ENCODE results near the gene RPRML. TPM values are rescaled to one million over a fixed set of nuclear protein-coding genes. Genes with fewer than 3 reads are reported as not detected.

Gene RPRML
- total RNA-seq, 2 experiments from 2014 or later, result not detected

DNA sequence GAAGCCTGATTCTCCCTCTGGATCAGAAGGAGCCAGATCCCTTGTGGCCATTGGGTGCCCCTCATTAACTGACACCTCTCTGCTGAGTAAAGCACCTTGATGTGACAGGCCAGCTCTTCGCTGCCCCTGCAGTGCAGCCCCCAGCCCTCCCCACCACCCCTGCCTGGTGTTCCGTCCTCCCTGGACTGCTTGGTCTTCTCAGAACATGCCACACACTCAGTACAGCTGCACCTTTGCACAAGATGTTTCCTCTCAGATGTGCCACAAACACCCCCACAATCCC lies 35.9 kb downstream of the RPRML start:
- H3K4me3 ChIP-seq (ENCODE audit: low read length), result no peak overlapping the region
- H3K27me3 Mint-ChIP-seq, result no peaks in the 10 kb centered on the region
- TF ChIP-seq, protein P1, sequence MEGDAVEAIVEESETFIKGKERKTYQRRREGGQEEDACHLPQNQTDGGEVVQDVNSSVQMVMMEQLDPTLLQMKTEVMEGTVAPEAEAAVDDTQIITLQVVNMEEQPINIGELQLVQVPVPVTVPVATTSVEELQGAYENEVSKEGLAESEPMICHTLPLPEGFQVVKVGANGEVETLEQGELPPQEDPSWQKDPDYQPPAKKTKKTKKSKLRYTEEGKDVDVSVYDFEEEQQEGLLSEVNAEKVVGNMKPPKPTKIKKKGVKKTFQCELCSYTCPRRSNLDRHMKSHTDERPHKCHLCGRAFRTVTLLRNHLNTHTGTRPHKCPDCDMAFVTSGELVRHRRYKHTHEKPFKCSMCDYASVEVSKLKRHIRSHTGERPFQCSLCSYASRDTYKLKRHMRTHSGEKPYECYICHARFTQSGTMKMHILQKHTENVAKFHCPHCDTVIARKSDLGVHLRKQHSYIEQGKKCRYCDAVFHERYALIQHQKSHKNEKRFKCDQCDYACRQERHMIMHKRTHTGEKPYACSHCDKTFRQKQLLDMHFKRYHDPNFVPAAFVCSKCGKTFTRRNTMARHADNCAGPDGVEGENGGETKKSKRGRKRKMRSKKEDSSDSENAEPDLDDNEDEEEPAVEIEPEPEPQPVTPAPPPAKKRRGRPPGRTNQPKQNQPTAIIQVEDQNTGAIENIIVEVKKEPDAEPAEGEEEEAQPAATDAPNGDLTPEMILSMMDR (IDR thresholded peaks at IDR 0.05), result no peak

GRCh38 chr17:46942441-46943217 lies 36.4 kb downstream of the RPRML start:
- no peak overlapping the region for H3K4me3 Mint-ChIP-seq

More for the DNA sequence above, 35.9 kb downstream of the RPRML start:
- Mint-ChIP-seq H3K4me3 (no peak overlapping the region), H3K36me3 (ENCODE audit: low read depth) (peaks cover 30% of the 10 kb centered on the region), H3K27ac (peak overlapping the region; percentile 47), H3K9me3 (no peaks in the 10 kb centered on the region), H3K4me1 (ENCODE audit: low read depth) (peaks cover 28% of the 10 kb centered on the region)
- DNase-seq (no peak), ATAC-seq (ENCODE audit: poor library complexity) (no peak)
- Histone ChIP-seq H3K9me3 (ENCODE audit: control insufficient read depth in 1 of 2, insufficient read depth in 1 of 2, low read length in 2 of 2) (no peaks in the 10 kb centered on the region), H3K4me1 (ENCODE audit: insufficient read depth, low read length) (peaks cover 16% of the 10 kb centered on the region), H3K27ac (ENCODE audit: low read depth in 1 of 2, low read length in 2 of 2) (no peak overlapping the region), H3K27me3 (ENCODE audit: control insufficient read depth in 1 of 2, insufficient read depth in 2 of 2, low read length in 2 of 2) (no peaks in the 10 kb centered on the region), H3K36me3 (ENCODE audit: insufficient read depth, low read length) (peaks cover 29% of the 10 kb centered on the region)
- POLR2A ChIA-PET, result no interaction called here
- CTCF ChIA-PET, result no interaction called here
- intact Hi-C loops (cut with DNase I, micrococcal nuclease), result loop anchor here (5.0 to 10.0 kb wide), 3 partner anchors 182 to 674 kb away; no protein-coding TSS in a partner anchor

DNA sequence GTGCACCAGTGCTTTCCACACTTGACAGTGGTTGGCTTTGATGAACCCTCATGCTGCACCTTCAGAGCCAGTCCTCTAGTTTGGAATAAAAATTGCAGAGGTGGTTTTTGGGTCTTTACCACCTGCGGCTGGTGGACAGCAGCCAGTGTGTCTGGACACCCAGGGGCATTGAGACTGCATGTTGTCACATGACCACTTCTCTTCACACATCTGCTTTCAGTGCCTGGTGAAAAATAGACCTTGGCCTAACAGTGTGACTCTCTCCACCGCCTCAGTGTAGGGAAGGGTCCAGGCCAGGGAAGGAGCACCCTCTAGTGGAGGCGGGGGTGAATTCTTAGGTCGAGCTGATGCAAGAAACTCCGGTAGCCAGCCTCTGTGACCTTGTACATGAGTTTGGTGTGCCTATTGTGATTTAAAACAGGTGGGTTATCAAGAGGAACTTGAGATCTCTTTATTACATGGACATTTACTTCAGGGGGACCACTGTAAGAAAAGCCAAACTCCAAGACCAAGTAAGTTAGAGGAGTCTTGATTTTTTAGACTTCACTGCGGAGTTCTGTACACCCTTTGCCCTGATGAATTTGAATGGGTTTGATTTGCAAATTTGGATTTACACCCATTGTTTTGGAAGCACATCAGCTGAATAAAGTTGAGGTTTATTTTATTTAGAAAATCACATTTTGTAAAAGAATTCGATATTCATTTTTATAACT lies 38.2 kb downstream of the RPRML start:
- no peaks in the 10 kb centered on the region for H3K9me3 ChIP-seq (ENCODE audit: control insufficient read depth in 1 of 2, insufficient read depth in 1 of 2, low read length in 2 of 2)
- DNase-seq (peak; percentile 42 to 78 (median 58)), ATAC-seq (ENCODE audit: poor library complexity) (peak; percentile 83)
- POLR2A ChIA-PET, result no interaction called here
- intact Hi-C loops (cut with DNase I, micrococcal nuclease), result loop anchor here (2.0 to 10.0 kb wide), 5 partner anchors 60 to 676 kb away; no protein-coding TSS in a partner anchor
- no peaks in the 10 kb centered on the region for H3K27me3 Mint-ChIP-seq
- H3K27ac Mint-ChIP-seq, result peak overlapping the region; percentile 71
- TF ChIP-seq, protein P1 (IDR thresholded peaks at IDR 0.05), result peak; percentile 74
- no peak overlapping the region for H3K27ac ChIP-seq (ENCODE audit: low read depth in 1 of 2, low read length in 2 of 2)
- peaks cover 16% of the 10 kb centered on the region for H3K4me1 ChIP-seq (ENCODE audit: insufficient read depth, low read length)
- H3K27me3 ChIP-seq (ENCODE audit: control insufficient read depth in 1 of 2, insufficient read depth in 2 of 2, low read length in 2 of 2), result no peaks in the 10 kb centered on the region
- CTCF ChIA-PET, result interaction anchor here (0.6 to 1.4 kb wide), 6 partner anchors 8 to 99 kb away, joined by 3 to 5 read pairs (median 3); no protein-coding TSS in a partner anchor
- H3K4me3 ChIP-seq (ENCODE audit: low read length), result no peak overlapping the region
- no peak overlapping the region for H3K4me3 Mint-ChIP-seq
- peaks cover 52% of the 10 kb centered on the region for H3K36me3 ChIP-seq (ENCODE audit: insufficient read depth, low read length)
- peaks cover 53% of the 10 kb centered on the region for H3K36me3 Mint-ChIP-seq (ENCODE audit: low read depth)
- H3K4me1 Mint-ChIP-seq (ENCODE audit: low read depth), result peaks cover 28% of the 10 kb centered on the region
- no peaks in the 10 kb centered on the region for H3K9me3 Mint-ChIP-seq

More at GRCh38 chr17:46942441-46943217, 36.4 kb downstream of the RPRML start:
- Mint-ChIP-seq H3K4me1 (ENCODE audit: low read depth) (peaks cover 28% of the 10 kb centered on the region), H3K9me3 (no peaks in the 10 kb centered on the region), H3K36me3 (ENCODE audit: low read depth) (peaks cover 35% of the 10 kb centered on the region), H3K27me3 (no peaks in the 10 kb centered on the region), H3K27ac (peak overlapping the region; percentile 44)
- Histone ChIP-seq H3K4me3 (ENCODE audit: low read length) (no peak overlapping the region), H3K27me3 (ENCODE audit: control insufficient read depth in 1 of 2, insufficient read depth in 2 of 2, low read length in 2 of 2) (no peaks in the 10 kb centered on the region), H3K27ac (ENCODE audit: low read depth in 1 of 2, low read length in 2 of 2) (no peak overlapping the region), H3K36me3 (ENCODE audit: insufficient read depth, low read length) (peaks cover 34% of the 10 kb centered on the region), H3K9me3 (ENCODE audit: control insufficient read depth in 1 of 2, insufficient read depth in 1 of 2, low read length in 2 of 2) (no peaks in the 10 kb centered on the region), H3K4me1 (ENCODE audit: insufficient read depth, low read length) (peaks cover 16% of the 10 kb centered on the region)
- ATAC-seq (ENCODE audit: poor library complexity), result peak; percentile 47
- intact Hi-C loops (cut with DNase I, micrococcal nuclease), result loop anchor here (5.0 to 10.0 kb wide), 3 partner anchors 182 to 675 kb away; no protein-coding TSS in a partner anchor
- CTCF ChIA-PET, result no interaction called here
- peak in 12 of 14 experiments; percentile 18 to 65 (median 38) for DNase-seq
- POLR2A ChIA-PET, result interaction anchor here (0.9 kb wide), 1 partner anchor 706 kb away, joined by 3 read pairs; no protein-coding TSS in a partner anchor
- TF ChIP-seq, protein P1 (IDR thresholded peaks at IDR 0.05), result peak; percentile 63

Measured in CD4-positive, alpha-beta T cell (primary cell).